8988T (cell line): Measurements from ENCODE around the gene KIAA1671.

Experiments
- DNase-seq: peaks from one replicate; pipeline ENCODE4 v3.0.0; 2011

The KIAA1671 gene

DNA sequence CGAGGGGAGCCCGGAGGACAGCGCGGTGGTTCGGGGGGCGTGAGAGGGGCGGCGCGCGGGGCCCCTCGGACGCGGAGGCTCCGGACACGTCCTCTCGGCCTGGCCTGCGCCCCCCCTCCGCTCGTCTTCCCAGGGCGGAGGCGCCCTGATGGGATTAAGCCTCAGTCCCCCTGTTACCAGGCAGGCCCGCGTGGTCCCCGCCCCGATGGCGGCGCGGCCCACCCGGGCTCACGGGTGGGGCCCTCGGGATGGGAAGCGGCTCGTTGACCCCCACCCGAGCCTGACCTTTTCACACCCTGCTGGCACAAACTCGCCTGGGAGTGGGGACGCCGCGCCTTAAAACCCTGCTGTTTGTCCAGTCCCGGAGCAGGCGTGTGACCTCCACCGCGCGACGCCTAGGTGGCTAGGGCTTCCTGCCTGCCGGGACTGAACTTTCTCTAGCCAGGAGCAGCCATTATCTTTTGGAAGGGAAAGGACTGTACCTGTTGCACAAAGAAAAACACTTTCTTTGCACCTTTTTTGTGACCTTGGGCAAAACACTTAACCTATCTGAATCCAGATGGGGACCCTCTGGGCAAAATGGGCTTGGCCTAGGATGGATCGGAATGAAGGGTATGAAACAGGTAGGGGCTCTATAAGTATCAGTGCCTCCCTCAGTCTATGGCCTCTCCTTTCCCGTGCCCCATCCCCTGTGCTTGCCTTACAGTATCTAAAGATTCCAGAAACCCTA is 1.0 kb downstream of the KIAA1671 start:
- DNase-seq = no peak

DNA sequence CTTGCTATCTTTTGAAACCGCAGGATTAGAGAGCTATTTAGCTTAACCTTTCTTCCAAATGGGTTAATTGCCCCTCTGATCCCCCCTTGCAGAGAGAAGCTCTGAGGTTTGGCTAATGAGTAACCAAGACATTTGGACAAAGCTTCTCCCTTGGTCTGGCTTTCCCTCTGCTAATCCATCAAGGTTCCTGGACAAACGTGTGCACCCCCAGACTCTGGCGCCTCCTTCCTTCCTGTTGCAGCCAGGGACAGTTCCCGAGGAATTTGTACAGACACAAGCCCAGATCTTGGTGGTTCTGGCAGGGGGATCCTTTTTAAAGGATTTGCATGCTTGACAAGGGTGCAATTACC is 1.6 kb downstream of the KIAA1671 start:
- no peak for DNase-seq

GRCh38 chr22:24954856-24955255 is 2.3 kb downstream of the KIAA1671 start:
- DNase-seq = no peak

- no peak for DNase-seq
Measured at GRCh38 chr22:24957043-24957442, 4.5 kb downstream of the KIAA1671 start.

DNA sequence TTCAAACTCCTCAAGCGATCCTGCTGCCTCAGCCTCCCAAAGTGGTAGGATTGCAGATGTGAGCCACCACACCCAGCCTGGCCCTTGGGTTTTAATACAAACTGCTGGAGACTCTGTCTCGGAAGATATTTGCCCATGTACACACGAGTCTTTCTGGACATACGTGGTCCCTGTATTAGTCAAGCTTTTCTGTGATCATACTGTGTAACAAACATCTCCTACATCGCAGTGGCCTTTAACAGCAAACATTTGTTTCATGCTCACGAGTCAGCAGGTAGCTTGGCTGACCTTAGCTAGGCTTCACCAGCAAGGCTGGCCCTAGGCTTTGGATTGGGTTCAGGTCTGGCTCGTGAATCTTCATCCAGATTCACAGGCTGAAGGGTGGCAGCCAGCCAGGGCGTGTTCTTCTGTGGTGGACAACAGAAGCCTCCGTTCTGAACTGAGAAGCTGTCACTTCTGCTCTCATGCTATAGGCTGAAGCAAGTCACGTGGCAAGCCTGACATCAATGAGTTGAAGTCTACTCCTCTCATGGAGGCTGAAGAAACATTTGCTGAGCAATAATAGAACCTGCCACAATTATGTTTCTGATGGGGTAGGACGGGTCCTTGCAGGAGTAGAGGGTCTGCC is 8.8 kb downstream of the KIAA1671 start:
- DNase-seq = no peak

DNA sequence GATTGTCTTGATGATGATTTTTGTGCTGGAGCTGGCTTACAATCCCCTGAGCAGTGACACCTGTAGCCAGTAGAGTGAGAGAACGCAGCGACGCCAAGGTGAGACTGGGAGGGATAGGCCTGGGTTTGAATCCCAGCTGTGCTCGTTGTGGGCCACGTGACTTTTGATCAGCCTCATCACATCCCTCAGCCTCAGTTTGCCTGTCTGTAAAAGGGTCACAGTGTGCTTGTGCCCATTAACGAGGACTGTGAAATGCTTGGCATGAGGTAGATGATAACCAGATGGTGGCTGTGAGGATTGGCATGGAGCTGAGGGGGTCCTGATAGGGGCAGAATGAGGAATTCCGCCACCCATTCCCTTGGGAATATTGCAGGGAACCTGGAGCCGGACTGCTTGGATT is 9.6 kb downstream of the KIAA1671 start:
- DNase-seq = no peak

GRCh38 chr22:24962835-24963234 is 10.3 kb downstream of the KIAA1671 start:
- no peak for DNase-seq

DNA sequence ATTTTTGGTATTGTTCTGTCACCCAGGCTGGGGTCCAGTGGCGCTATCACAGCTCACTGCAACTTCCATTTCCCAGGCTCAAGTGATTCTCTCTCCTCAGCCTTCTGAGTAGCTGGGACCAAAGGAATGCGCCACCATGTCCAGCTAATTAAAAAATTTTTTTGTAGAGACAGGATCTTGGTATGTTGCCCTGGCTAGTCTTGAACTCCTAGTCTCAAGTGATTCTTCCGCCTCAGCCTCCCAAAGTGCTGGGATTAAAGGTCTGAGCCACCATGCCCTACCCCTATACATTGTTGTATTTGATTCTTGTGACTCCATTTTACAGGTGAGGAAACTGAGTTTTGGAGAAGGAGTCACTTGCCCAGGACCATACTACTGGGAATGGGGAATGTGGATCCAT is 11.9 kb downstream of the KIAA1671 start:
- no peak for DNase-seq

- no peak for DNase-seq
Measured at GRCh38 chr22:24965822-24966626, 13.5 kb downstream of the KIAA1671 start.

DNA sequence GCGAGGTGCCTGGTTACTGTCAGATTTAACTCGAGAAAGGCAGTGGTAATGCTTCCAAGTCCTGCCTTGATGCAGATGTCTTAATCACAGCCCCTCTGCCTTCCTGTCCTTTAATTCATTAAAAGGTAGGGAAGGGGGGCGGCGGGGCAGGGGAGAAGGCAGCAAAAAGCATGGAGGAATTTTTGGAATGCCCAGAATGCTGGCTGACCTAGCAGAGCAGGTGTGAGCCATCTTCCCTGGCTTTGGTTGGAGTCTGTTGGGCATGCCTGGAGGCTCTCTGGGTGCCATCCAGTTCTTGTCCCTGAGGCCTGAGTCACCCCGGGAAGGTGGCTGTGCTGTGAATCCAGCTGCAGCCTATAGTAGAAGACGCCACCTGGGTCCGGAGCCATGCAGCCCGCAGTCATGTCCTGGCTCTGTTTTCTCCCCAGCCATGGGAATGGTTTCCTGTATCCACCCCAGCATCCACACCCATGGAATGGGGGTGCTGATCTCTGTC is 15.6 kb downstream of the KIAA1671 start:
- DNase-seq = no peak

DNA sequence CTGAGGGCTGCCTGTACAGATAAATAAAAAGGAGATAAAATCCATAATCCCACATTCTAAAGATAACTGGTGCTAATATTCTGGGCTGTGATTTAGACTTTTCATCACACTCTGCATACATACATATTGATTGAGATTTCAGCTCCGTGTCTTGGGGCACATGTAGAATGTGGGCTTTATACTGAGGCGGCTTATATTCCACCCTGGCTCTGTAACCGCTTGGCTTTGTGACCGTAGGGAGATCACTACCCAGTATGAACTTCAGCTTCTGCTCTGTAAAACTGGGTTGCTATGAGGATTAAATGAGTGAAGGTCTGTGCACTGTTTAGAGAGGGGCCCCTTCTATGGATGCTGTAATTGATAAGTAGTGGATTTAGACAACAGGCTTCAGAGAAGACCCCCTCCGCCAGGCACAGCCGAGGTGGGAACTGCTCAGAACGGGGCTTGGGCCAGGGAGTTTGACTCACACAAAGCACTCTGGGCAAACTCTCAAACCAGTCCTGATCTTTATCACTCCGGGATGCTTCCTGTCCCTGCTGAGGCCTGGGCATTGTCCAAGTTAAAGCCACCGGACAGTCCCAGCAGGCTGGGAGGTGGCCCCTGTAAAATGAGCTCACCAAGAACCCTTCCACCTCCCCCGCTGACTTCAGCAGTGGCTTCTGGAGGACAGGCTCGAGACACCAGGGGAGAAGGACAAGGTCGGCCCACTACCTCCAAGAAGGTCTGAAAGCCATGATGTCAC is 17.2 kb downstream of the KIAA1671 start:
- no peak for DNase-seq

- no peak for DNase-seq
Measured at GRCh38 chr22:24972369-24972768, 19.9 kb downstream of the KIAA1671 start.

DNA sequence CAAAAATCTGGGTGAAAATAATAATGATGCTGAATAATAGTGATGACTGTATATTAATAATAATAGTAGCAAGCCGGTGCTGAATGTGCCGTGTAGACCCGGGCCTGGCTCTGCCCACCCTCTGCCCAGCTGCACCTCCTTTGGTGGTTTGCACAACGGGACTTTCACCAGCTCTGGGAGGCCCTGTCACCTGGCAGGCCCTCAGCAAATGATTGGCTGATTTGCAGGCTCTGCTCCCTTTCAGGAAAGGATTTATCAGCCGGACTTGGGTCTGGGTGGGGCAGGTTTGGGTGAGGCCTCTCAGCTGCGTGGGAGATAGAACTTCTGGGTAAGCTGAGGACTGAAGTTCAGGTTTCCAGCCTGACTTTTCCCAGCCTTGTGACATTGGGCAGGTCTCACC is 21.4 kb downstream of the KIAA1671 start:
- DNase-seq = no peak

GRCh38 chr22:24975125-24975640 is 22.7 kb downstream of the KIAA1671 start:
- no peak for DNase-seq

GRCh38 chr22:24975813-24976341 is 23.4 kb downstream of the KIAA1671 start:
- DNase-seq = no peak

DNA sequence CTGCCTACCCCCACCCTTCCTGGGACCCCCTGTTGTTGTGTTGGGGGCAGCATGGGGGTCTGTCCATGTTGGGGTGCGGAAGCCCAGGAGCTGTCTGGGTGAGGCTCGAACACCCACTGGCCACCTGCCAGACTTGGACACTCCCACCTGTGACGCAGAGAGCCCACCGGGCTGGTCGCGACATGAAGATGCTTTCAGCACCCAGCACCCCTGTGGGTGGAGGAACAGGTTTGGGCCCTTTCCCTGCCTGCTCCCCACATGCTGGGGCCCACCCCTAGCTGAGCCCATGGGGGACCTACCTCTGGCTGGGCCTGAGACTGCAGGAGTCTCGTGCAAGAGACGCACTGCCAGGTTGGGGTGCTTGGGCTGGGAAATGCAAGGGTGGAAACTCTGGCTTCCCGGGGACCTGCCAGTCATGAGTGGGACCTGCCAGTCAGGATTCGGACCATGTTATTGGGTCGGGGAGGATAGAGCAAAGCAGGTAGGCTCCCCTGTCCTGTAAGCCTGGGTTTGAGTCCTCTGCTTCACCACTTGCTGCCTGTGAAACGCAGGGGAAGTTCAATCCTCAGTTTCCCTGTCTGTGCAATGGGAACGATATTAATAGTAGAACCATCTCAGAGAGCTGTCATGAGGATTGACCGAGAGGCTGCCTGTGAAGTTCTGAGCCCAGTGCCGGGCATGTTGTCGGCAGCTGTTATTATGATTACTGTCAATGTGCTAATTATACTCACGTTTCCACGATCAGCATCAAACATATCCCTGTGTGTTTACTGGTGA is 24.1 kb downstream of the KIAA1671 start:
- DNase-seq = no peak

DNA sequence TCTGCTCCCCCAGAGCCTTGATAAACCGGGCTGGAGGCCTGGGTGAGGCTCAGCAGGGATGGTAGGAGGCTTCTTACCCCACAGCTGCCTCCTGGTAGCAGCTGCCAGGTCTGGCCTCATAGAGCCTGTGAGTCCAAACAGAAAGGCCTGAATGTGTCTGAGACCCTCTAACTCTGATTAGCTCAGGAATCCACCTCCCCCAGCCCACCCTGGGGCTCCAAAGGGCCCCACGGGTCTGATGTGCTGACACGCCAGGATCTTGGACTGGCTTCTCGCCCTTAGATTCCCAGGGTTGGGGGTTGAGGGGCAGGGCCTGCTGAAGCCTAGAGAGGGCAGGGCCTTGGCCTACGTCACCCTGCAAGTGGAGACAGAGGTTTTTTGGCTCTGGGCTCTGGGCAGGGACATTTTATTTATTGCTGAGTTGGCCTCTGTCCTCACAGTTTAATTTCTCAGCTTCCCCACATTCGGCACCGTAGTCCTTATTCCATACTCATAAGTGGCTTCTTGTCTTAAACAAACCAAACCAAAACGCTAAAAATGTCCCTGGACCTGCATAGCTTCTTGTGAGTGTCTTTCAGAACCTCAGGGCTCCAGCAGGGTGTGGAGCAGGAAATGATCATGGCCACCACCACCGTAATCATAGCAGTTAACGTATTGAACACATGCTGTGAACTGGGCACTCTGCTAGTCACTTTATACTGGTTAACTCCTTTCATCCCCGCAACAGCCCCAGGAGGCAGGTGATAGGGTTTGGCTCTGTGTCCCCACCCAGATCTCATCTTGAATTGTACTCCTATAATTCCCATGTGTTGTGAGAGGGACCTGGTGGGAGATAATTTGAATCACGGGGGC is 25.1 kb downstream of the KIAA1671 start:
- no peak for DNase-seq

GRCh38 chr22:24978308-24978707 is 25.8 kb downstream of the KIAA1671 start:
- no peak for DNase-seq

GRCh38 chr22:24981066-24981465 is 28.6 kb downstream of the KIAA1671 start:
- no peak for DNase-seq

GRCh38 chr22:24981656-24982055 is 29.1 kb downstream of the KIAA1671 start:
- no peak for DNase-seq
